Activated T-helper 1 cell treated with anti-CD3 and anti-CD28 coated beads, Interleukin-12 subunit alpha, Interleukin-12 subunit beta, Interleukin-2, Interleukin-4 antibody, amounts not matched to agents 30 ng/mL and 10 ng/mL and 1 ng/mL, durations not matched to agents 14 hours and 24 hours and 36 hours (primary cell): ENCODE measurements around the gene CARS2. TPM values are rescaled to one million over a fixed set of nuclear protein-coding genes. Genes with fewer than 3 reads are reported as not detected.
"Not testable (repeated sequence)": the region's sequence is repeated elsewhere in the genome, so short reads cannot be mapped to it uniquely, and the experiment has no call there.

Source experiments
- DNase-seq: peaks from one replicate; pipeline ENCODE4 v3.0.0; 2021; ENCODE audit warnings: low spot score
- H3K27ac Mint-ChIP-seq: one replicate; pipeline ENCODE4 v1.8.0; 2021; ENCODE audit warnings: mild to moderate bottlenecking, mixed read lengths
- H3K27me3 Mint-ChIP-seq: one replicate; pipeline ENCODE4 v1.8.0; 2022; ENCODE audit warnings: mild to moderate bottlenecking, moderate library complexity, mixed read lengths; ENCODE audit not compliant: insufficient read depth
- H3K36me3 Mint-ChIP-seq: one replicate; pipeline ENCODE4 v1.8.0; 2021; ENCODE audit warnings: low read depth, mixed read lengths
- H3K4me1 Mint-ChIP-seq: one replicate; pipeline ENCODE4 v1.8.0; 2021; ENCODE audit warnings: low read depth, mixed read lengths
- H3K4me3 Mint-ChIP-seq: one replicate; pipeline ENCODE4 v1.8.0; 2021; ENCODE audit warnings: mild to moderate bottlenecking, moderate library complexity, mixed read lengths
- H3K9me3 Mint-ChIP-seq: one replicate; pipeline ENCODE4 v1.8.0; 2021; ENCODE audit warnings: mixed read lengths
- intact Hi-C: fragments of 100-400 bp; cut with micrococcal nuclease; formaldehyde crosslinking; loops from one replicate; pipeline ENCODE4 v1.15.1; 2024
- total RNA-seq: library from RNA; stranded (reverse); gene quantifications from 2 replicates; pipeline ENCODE4 v1.2.3, GENCODE V29; 2022

CARS2 gene
- total RNA-seq, 1 donor from 2014 or later = 110 TPM

GRCh38 chr13:110634558-110634957, 71.4 kb downstream of the CARS2 start:
- intact Hi-C loops = no loop called here
- Mint-ChIP-seq H3K36me3 (peaks cover 29% of the 10 kb centered on the region), H3K27ac (no peak overlapping the region), H3K4me3 (no peak overlapping the region), H3K4me1 (peaks cover 12% of the 10 kb centered on the region), H3K9me3 (no peaks in the 10 kb centered on the region), H3K27me3 (no peaks in the 10 kb centered on the region)
- no peak for DNase-seq

GRCh38 chr13:110633776-110634175, 72.1 kb downstream of the CARS2 start:
- H3K27ac Mint-ChIP-seq = no peak overlapping the region
- peaks cover 28% of the 10 kb centered on the region for H3K36me3 Mint-ChIP-seq
- no peak for DNase-seq

GRCh38 chr13:110632255-110632654, 73.7 kb downstream of the CARS2 start:
- H3K9me3 Mint-ChIP-seq, H3K27me3 Mint-ChIP-seq, DNase-seq, H3K27ac Mint-ChIP-seq, H3K4me3 Mint-ChIP-seq, intact Hi-C loops: not testable (repeated sequence)
- Mint-ChIP-seq H3K36me3 (peaks cover 30% of the 10 kb centered on the region), H3K4me1 (peaks cover 29% of the 10 kb centered on the region)

More at GRCh38 chr13:110633776-110634175, 72.1 kb downstream of the CARS2 start:
- H3K27me3 Mint-ChIP-seq = no peaks in the 10 kb centered on the region
- H3K4me3 Mint-ChIP-seq = no peak overlapping the region
- peaks cover 19% of the 10 kb centered on the region for H3K4me1 Mint-ChIP-seq
- intact Hi-C loops = no loop called here
- H3K9me3 Mint-ChIP-seq = no peaks in the 10 kb centered on the region

- H3K4me3 Mint-ChIP-seq = no peak overlapping the region
- DNase-seq = no peak
- H3K36me3 Mint-ChIP-seq = peaks cover 31% of the 10 kb centered on the region
- intact Hi-C loops = no loop called here
- no peaks in the 10 kb centered on the region for H3K27me3 Mint-ChIP-seq
- H3K4me1 Mint-ChIP-seq = peaks cover 34% of the 10 kb centered on the region
- H3K9me3 Mint-ChIP-seq = no peaks in the 10 kb centered on the region
- peak overlapping the region; percentile 52 for H3K27ac Mint-ChIP-seq
These were observed 75.3 kb downstream of the CARS2 start for GRCh38 chr13:110630566-110631119.

- H3K4me1 Mint-ChIP-seq = peaks cover 34% of the 10 kb centered on the region
- peak; percentile 51 for DNase-seq
- H3K9me3 Mint-ChIP-seq = no peaks in the 10 kb centered on the region
- H3K36me3 Mint-ChIP-seq = peaks cover 27% of the 10 kb centered on the region
- intact Hi-C loops = loop anchor here (1.0 kb wide), 1 partner anchor 13 kb away; no protein-coding TSS in a partner anchor
- H3K4me3 Mint-ChIP-seq = peak overlapping the region; percentile 53
- H3K27ac Mint-ChIP-seq = peak overlapping the region; percentile 73
- H3K27me3 Mint-ChIP-seq = no peaks in the 10 kb centered on the region
These were observed 76.2 kb downstream of the CARS2 start for GRCh38 chr13:110629735-110630134.

GRCh38 chr13:110628952-110629701, 76.8 kb downstream of the CARS2 start:
- Mint-ChIP-seq H3K4me3 (no peak overlapping the region), H3K36me3 (peaks cover 26% of the 10 kb centered on the region), H3K9me3 (no peaks in the 10 kb centered on the region), H3K27me3 (no peaks in the 10 kb centered on the region), H3K27ac (peak overlapping the region; percentile 73), H3K4me1 (peaks cover 34% of the 10 kb centered on the region)
- intact Hi-C loops = loop anchor here (1.0 kb wide), 1 partner anchor 13 kb away; no protein-coding TSS in a partner anchor
- no peak for DNase-seq

GRCh38 chr13:110628477-110628793, 77.5 kb downstream of the CARS2 start:
- Mint-ChIP-seq H3K4me1 (peaks cover 34% of the 10 kb centered on the region), H3K27ac (peak overlapping the region; percentile 31), H3K9me3 (no peaks in the 10 kb centered on the region), H3K27me3 (no peaks in the 10 kb centered on the region), H3K4me3 (no peak overlapping the region), H3K36me3 (peaks cover 26% of the 10 kb centered on the region)
- intact Hi-C loops = no loop called here
- DNase-seq = no peak

GRCh38 chr13:110627761-110628476, 78.0 kb downstream of the CARS2 start:
- no peak overlapping the region for H3K4me3 Mint-ChIP-seq
- no peaks in the 10 kb centered on the region for H3K27me3 Mint-ChIP-seq
- peaks cover 26% of the 10 kb centered on the region for H3K36me3 Mint-ChIP-seq
- H3K4me1 Mint-ChIP-seq = peaks cover 34% of the 10 kb centered on the region
- intact Hi-C loops = no loop called here
- H3K9me3 Mint-ChIP-seq = no peaks in the 10 kb centered on the region
- no peak for DNase-seq
- H3K27ac Mint-ChIP-seq = peak overlapping the region; percentile 31

- H3K9me3 Mint-ChIP-seq = no peaks in the 10 kb centered on the region
- intact Hi-C loops = no loop called here
These were observed 78.6 kb downstream of the CARS2 start for GRCh38 chr13:110627351-110627750.

GRCh38 chr13:110626521-110626920, 79.4 kb downstream of the CARS2 start:
- no peaks in the 10 kb centered on the region for H3K9me3 Mint-ChIP-seq
- H3K27me3 Mint-ChIP-seq = no peaks in the 10 kb centered on the region
- peaks cover 23% of the 10 kb centered on the region for H3K36me3 Mint-ChIP-seq
- DNase-seq = no peak
- peaks cover 39% of the 10 kb centered on the region for H3K4me1 Mint-ChIP-seq
- H3K4me3 Mint-ChIP-seq = no peak overlapping the region
- intact Hi-C loops = no loop called here
- H3K27ac Mint-ChIP-seq = no peak overlapping the region

More at GRCh38 chr13:110627351-110627750, 78.6 kb downstream of the CARS2 start:
- Mint-ChIP-seq H3K4me1 (peaks cover 34% of the 10 kb centered on the region), H3K27me3 (no peaks in the 10 kb centered on the region), H3K36me3 (peaks cover 26% of the 10 kb centered on the region), H3K27ac (no peak overlapping the region), H3K4me3 (no peak overlapping the region)
- DNase-seq = no peak

GRCh38 chr13:110625771-110626321, 80.1 kb downstream of the CARS2 start:
- Mint-ChIP-seq H3K9me3 (no peaks in the 10 kb centered on the region), H3K27me3 (no peaks in the 10 kb centered on the region), H3K4me1 (peaks cover 39% of the 10 kb centered on the region), H3K4me3 (no peak overlapping the region), H3K27ac (no peak overlapping the region), H3K36me3 (peaks cover 23% of the 10 kb centered on the region)
- no peak for DNase-seq
- intact Hi-C loops = no loop called here

- Mint-ChIP-seq H3K27ac (no peak overlapping the region), H3K36me3 (peaks cover 22% of the 10 kb centered on the region), H3K4me3 (no peak overlapping the region), H3K27me3 (no peaks in the 10 kb centered on the region), H3K4me1 (peaks cover 33% of the 10 kb centered on the region), H3K9me3 (no peaks in the 10 kb centered on the region)
- intact Hi-C loops = no loop called here
- no peak for DNase-seq
These were observed 80.9 kb downstream of the CARS2 start for GRCh38 chr13:110624766-110625756.
